Smooth muscle cell (in vitro differentiated cells): ENCODE results near the gene SH3RF3. TPM values are rescaled to one million over a fixed set of nuclear protein-coding genes. Genes with fewer than 3 reads are reported as not detected.

Experiments used
- DNase-seq: peaks from one replicate; lab custom pipeline; 2025; ENCODE audit not compliant: unreplicated experiment; lab: John Stamatoyannopoulos, UW
- H2AFZ ChIP-seq: fragments of 200-600 bp; sonication (generic); 2 replicates; pipeline ENCODE4 v1.6.0; 2016; ENCODE audit warnings: antibody characterized with exemption, low read depth, mild to moderate bottlenecking
- H3F3A ChIP-seq: fragments of 200-600 bp; sonication (generic); 2 replicates; pipeline ENCODE4 v1.6.0; 2017; ENCODE audit warnings: antibody characterized with exemption, low read depth
- H3K27ac ChIP-seq: fragments of 200-600 bp; sonication (generic); 2 replicates; pipeline ENCODE4 v1.5.1; 2016; ENCODE audit warnings: low read depth, mild to moderate bottlenecking
- H3K27me3 ChIP-seq: fragments of 200-600 bp; sonication (generic); 2 replicates; pipeline ENCODE4 v1.6.1; 2016; ENCODE audit warnings: low read depth, mild to moderate bottlenecking
- H3K36me3 ChIP-seq: fragments of 200-600 bp; sonication (generic); 2 replicates; pipeline ENCODE4 v1.5.1; 2016; ENCODE audit warnings: low read depth
- H3K4me1 ChIP-seq: fragments of 200-600 bp; sonication (generic); 2 replicates; pipeline ENCODE4 v1.5.1; 2016; ENCODE audit warnings: low read depth
- H3K4me2 ChIP-seq: fragments of 200-600 bp; sonication (generic); 2 replicates; pipeline ENCODE4 v1.6.0; 2016; ENCODE audit warnings: mild to moderate bottlenecking
- H3K4me3 ChIP-seq: fragments of 200-600 bp; sonication (generic); 2 replicates; pipeline ENCODE4 v1.5.1; 2016; ENCODE audit warnings: mild to moderate bottlenecking
- H3K79me2 ChIP-seq: fragments of 200-600 bp; sonication (generic); 2 replicates; pipeline ENCODE4 v1.6.0; 2016; ENCODE audit warnings: low read depth, mild to moderate bottlenecking
- H3K9ac ChIP-seq: fragments of 200-600 bp; sonication (generic); 2 replicates; pipeline ENCODE4 v1.6.0; 2016; ENCODE audit warnings: low read depth
- H3K9me3 ChIP-seq: fragments of 200-600 bp; sonication (generic); replicated peaks from 2 replicates; pipeline ENCODE4 v1.5.1; 2016; ENCODE audit warnings: low read depth
- H4K20me1 ChIP-seq: fragments of 200-600 bp; sonication (generic); 2 replicates; pipeline ENCODE4 v1.6.0; 2016; ENCODE audit warnings: low read depth
- WGBS: methylation state at CpG from one replicate; pipeline ENCODE4 v1.1.7; 2016; ENCODE audit warnings: low lambda C conversion rate; 5-methylcytosine and 5-hydroxymethylcytosine counted together
- polyA plus RNA-seq: library from polyadenylated mRNA; unstranded; fragments of >200 nt; fragmentation: Nextera tagmentation; extraction: Ambion mirVana; gene quantifications from 2 replicates; pipeline ENCODE4 v1.2.1, GENCODE V29; 2016
- total RNA-seq: library from RNA; depleted of rRNA; stranded (reverse); fragments of >200 nt; gene quantifications from 2 replicates; pipeline ENCODE4 v1.2.3, GENCODE V29; 2014
- TF ChIP-seq, protein P1 (sequence below): fragments of 200-600 bp; sonication (generic); IDR thresholded peaks from 2 replicates; pipeline ENCODE4 v1.5.1; 2017; ENCODE audit warnings: borderline replicate concordance, mild to moderate bottlenecking, antibody characterized with exemption; ENCODE audit not compliant: insufficient read depth, poor library complexity, severe bottlenecking

Gene SH3RF3
- total and polyA plus RNA-seq, 2 experiments from 2014 or later: 6.6 to 11.8 TPM

DNA sequence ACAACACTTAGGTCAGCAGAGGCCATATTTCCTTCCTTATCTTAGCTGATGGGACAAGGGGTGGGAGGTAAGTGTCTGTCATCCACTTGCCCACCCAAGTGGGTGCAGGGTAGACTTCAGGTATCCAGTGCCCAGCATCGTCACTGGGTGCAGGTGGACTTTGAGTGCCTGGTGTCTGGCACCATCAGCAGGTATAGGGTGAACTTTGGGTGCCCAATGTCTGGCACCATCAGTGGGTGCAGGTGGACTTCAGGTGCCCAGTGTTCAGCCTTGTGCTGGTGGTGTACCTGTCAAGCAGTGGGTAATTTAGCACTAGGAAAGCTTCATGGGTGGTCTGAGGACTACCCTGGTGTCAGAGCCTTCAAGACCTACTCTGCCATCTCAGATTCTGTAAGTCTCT is 309.1 kb downstream of the SH3RF3 start:
- no peak overlapping the region for H3K4me3 ChIP-seq
- no peak overlapping the region for H3K27ac ChIP-seq
- peaks cover 13% of the 10 kb centered on the region for H3K9me3 ChIP-seq
- no peaks in the 10 kb centered on the region for H4K20me1 ChIP-seq
- H3K36me3 ChIP-seq: peaks cover 8% of the 10 kb centered on the region
- no peaks in the 10 kb centered on the region for H3K27me3 ChIP-seq
- H3K79me2 ChIP-seq: no peaks in the 10 kb centered on the region
- H3F3A ChIP-seq: no peaks in the 10 kb centered on the region
- 100% methylated on average over 1 of the region's 1 CpG for WGBS
- H3K4me2 ChIP-seq: no peak overlapping the region
- TF ChIP-seq, protein P1, sequence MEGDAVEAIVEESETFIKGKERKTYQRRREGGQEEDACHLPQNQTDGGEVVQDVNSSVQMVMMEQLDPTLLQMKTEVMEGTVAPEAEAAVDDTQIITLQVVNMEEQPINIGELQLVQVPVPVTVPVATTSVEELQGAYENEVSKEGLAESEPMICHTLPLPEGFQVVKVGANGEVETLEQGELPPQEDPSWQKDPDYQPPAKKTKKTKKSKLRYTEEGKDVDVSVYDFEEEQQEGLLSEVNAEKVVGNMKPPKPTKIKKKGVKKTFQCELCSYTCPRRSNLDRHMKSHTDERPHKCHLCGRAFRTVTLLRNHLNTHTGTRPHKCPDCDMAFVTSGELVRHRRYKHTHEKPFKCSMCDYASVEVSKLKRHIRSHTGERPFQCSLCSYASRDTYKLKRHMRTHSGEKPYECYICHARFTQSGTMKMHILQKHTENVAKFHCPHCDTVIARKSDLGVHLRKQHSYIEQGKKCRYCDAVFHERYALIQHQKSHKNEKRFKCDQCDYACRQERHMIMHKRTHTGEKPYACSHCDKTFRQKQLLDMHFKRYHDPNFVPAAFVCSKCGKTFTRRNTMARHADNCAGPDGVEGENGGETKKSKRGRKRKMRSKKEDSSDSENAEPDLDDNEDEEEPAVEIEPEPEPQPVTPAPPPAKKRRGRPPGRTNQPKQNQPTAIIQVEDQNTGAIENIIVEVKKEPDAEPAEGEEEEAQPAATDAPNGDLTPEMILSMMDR: no peak
- H2AFZ ChIP-seq: no peak overlapping the region
- DNase-seq: no peak
- H3K9ac ChIP-seq: no peak overlapping the region
- no peaks in the 10 kb centered on the region for H3K4me1 ChIP-seq

DNA sequence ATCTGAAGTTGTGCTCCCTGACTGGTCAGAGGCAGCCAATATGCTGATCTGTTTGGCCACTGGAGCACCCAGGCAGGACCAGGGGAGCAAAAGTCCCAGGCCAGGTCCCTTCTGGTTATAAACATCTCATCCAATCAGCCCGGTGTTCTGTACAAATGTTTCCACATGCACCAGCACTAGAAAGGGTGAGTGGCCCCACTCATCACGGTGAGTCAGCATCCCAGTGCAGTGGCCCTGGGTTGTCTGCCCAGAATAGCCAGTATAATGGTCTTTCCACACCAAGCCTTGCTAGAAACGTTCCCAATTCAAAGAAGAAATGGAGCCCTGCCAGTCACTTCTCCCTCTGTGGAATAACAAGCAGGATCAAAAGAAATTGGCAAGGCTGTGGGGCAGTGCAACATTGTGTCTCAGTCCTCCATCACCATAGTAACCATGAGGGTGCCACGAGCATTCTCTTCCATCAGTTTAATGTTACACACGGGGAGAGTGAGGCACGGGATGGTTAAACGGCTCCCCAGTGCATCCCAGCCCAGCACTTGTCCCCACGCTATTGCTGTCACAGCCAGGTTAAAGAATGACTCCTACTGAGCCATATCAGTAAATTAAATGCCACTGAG is 309.9 kb downstream of the SH3RF3 start:
- Histone ChIP-seq H3K36me3 (peaks cover 12% of the 10 kb centered on the region), H3K4me2 (no peak overlapping the region), H3K9ac (no peak overlapping the region), H3K27me3 (no peaks in the 10 kb centered on the region), H2AFZ (no peak overlapping the region), H3K4me1 (no peaks in the 10 kb centered on the region), H3K9me3 (peaks cover 17% of the 10 kb centered on the region), H3K4me3 (no peak overlapping the region), H3K79me2 (no peaks in the 10 kb centered on the region), H4K20me1 (no peaks in the 10 kb centered on the region), H3K27ac (no peak overlapping the region), H3F3A (no peaks in the 10 kb centered on the region)
- DNase-seq: no peak
- WGBS: 62% methylated on average over 8 of the region's 8 CpGs
- TF ChIP-seq, protein P1: no peak

DNA sequence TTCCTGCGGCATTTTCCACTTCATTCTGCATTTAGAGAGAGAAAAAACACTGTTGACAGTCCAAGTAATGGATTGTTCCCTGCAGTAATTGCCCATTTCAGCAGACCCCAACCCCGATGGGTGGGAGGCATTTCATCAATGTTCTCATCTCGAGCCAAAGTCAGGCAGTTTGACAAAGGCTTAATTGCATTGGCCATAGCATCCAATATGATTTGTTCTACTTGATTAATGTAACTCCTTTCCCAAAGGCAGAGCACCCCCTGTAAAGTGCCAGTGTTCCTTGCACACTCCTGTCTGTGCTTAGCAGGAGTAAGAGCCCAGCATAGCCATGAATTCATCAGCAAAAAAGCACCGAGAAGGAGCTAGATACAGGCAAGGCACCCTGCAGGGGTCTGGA is 310.4 kb downstream of the SH3RF3 start:
- Histone ChIP-seq H3K79me2 (no peaks in the 10 kb centered on the region), H3K27ac (no peak overlapping the region), H3K4me3 (no peak overlapping the region), H2AFZ (no peak overlapping the region), H3K9ac (no peak overlapping the region), H3K4me2 (no peak overlapping the region), H3K4me1 (no peaks in the 10 kb centered on the region), H3K9me3 (peaks cover 21% of the 10 kb centered on the region), H4K20me1 (no peaks in the 10 kb centered on the region), H3F3A (no peaks in the 10 kb centered on the region), H3K27me3 (no peaks in the 10 kb centered on the region), H3K36me3 (peaks cover 15% of the 10 kb centered on the region)
- TF ChIP-seq, protein P1: no peak
- WGBS: 87% methylated on average over 4 of the region's 4 CpGs
- no peak for DNase-seq

DNA sequence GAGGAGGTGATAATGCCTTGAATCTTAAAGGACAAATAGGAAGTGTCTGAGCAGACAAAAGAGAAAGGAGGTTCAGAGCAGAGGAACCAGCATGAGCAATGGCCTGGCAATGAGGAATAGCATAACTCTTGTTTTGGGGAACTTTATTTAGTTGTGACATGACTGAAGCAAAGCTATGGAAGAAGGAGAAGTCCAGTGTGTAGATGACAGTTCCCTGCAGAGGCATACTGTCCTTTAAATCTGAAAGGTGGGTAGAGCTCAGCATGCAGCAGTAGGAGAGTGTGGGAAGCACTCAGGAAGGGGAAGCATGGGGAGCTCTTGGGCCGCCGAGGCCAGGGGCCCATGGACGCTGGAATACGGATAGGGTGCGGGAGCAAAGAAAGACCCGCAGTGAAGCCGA is 311.0 kb downstream of the SH3RF3 start:
- no peak overlapping the region for H3K4me2 ChIP-seq
- H3K4me1 ChIP-seq: no peaks in the 10 kb centered on the region
- DNase-seq: no peak
- H3K9me3 ChIP-seq: peaks cover 25% of the 10 kb centered on the region
- no peaks in the 10 kb centered on the region for H3K79me2 ChIP-seq
- no peak overlapping the region for H3K9ac ChIP-seq
- no peaks in the 10 kb centered on the region for H3F3A ChIP-seq
- H2AFZ ChIP-seq: no peak overlapping the region
- H3K36me3 ChIP-seq: peaks cover 20% of the 10 kb centered on the region
- H3K27ac ChIP-seq: no peak overlapping the region
- WGBS: 97% methylated on average over 7 of the region's 7 CpGs
- TF ChIP-seq, protein P1: no peak
- no peaks in the 10 kb centered on the region for H3K27me3 ChIP-seq
- no peak overlapping the region for H3K4me3 ChIP-seq
- no peaks in the 10 kb centered on the region for H4K20me1 ChIP-seq
